Muscle of leg (tissue), 11 donors: ENCODE results near the gene KDM4B. TPM values are rescaled to one million over a fixed set of nuclear protein-coding genes. Genes with fewer than 3 reads are reported as not detected.

ENCODE experiments used
- DNase-seq: peaks from one replicate; pipeline ENCODE4 v3.0.0; 2013
- H3K27ac ChIP-seq: one replicate; pipeline ENCODE4 v1.5.1; 2013; ENCODE audit warnings: mild to moderate bottlenecking, low read length, control low read depth
- H3K27me3 ChIP-seq: one replicate; pipeline ENCODE4 v1.6.1; 2013; ENCODE audit warnings: low read length; ENCODE audit not compliant: control insufficient read depth, insufficient read depth
- H3K36me3 ChIP-seq: one replicate; pipeline ENCODE4 v1.6.1; 2013; ENCODE audit warnings: low read length; ENCODE audit not compliant: control insufficient read depth, insufficient read depth
- H3K4me1 ChIP-seq: one replicate; pipeline ENCODE4 v1.6.1; 2013; ENCODE audit warnings: low read length; ENCODE audit not compliant: control insufficient read depth, insufficient read depth
- H3K4me3 ChIP-seq: one replicate; pipeline ENCODE4 v1.5.1; 2013; ENCODE audit warnings: low read length, control low read depth
- H3K9me3 ChIP-seq: replicated peaks from 2 replicates; pipeline ENCODE4 v1.6.1; 2013; ENCODE audit warnings: low read depth, low read length; ENCODE audit not compliant: control insufficient read depth
- WGBS: methylation state at CpG from one replicate; pipeline ENCODE4 v1.1.5; 2013; ENCODE audit warnings: missing lambda C conversion rate; ENCODE audit not compliant: insufficient coverage; 5-methylcytosine and 5-hydroxymethylcytosine counted together
- polyA plus RNA-seq, 8 donors: library from polyadenylated mRNA; unstranded; fragments of 120-200 nt; gene quantifications; one replicate each; pipeline versions ENCODE4 v1.2.1 to v1.2.3, GENCODE V29; 2013; ENCODE audit warnings: inconsistent platforms in 1 of 8, low replicate concordance in 1 of 8; ENCODE audit not compliant: insufficient read length in 8 of 8, insufficient read depth in 1 of 8
- total RNA-seq: library from RNA; stranded (reverse); fragments of 120-200 nt; gene quantifications from one replicate; pipeline ENCODE4 v1.2.4, GENCODE V29; 2013

KDM4B gene
- total and polyA plus RNA-seq, 9 donors: 8.1 to 22.3 (median 21.1) TPM

DNA sequence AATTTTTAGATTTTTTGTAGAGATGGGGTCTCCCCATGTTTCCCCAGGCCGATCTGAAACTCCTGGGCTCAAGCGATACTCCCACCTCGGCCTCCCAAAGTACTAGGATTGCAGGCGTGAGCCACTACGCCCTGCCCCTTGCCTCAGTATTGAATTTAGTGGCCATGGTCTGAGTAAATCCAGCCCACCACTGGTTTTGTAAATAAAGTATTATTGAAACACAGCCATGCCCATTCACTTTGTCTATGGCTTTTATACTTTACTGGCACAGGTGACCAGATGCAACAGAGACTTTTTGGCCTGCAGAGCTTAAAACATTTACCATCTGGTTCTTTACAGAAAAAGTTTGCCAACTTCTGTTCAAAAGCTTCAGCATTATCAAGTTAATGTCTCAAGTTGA, 227.9 kb downstream of the KDM4B start:
- Histone ChIP-seq H3K4me3 (no peak overlapping the region), H3K36me3 (no peaks in the 10 kb centered on the region), H3K27me3 (no peaks in the 10 kb centered on the region), H3K9me3 (peaks cover 14% of the 10 kb centered on the region), H3K4me1 (no peaks in the 10 kb centered on the region), H3K27ac (no peak overlapping the region)
- DNase-seq: no peak
- no CpG with 5 or more reads among the region's 5 CpGs for WGBS

DNA sequence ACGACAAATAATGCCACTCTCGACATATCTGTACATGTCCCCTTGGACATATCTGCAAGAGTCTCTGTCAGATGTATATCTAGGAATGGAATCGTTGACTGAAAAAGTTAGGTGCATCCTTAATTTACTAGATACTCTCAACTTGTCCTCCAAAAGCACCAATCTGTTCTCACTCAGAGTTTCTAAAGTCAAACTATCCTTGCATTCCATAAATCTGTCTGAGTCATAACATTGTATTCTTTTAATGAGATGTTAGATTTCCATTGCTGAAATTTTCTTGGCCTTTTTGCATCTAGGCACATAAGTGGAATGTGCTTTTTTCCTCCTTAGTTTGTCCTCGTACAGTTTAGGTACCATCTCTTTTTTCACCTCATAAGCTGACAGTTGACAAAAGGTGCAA, 231.9 kb downstream of the KDM4B start:
- H3K4me1 ChIP-seq: no peaks in the 10 kb centered on the region
- H3K4me3 ChIP-seq: no peak overlapping the region
- no peak overlapping the region for H3K27ac ChIP-seq
- peaks cover 21% of the 10 kb centered on the region for H3K9me3 ChIP-seq
- H3K27me3 ChIP-seq: no peaks in the 10 kb centered on the region
- no peak for DNase-seq
- peaks cover 7% of the 10 kb centered on the region for H3K36me3 ChIP-seq
- no CpG with 5 or more reads among the region's 4 CpGs for WGBS

DNA sequence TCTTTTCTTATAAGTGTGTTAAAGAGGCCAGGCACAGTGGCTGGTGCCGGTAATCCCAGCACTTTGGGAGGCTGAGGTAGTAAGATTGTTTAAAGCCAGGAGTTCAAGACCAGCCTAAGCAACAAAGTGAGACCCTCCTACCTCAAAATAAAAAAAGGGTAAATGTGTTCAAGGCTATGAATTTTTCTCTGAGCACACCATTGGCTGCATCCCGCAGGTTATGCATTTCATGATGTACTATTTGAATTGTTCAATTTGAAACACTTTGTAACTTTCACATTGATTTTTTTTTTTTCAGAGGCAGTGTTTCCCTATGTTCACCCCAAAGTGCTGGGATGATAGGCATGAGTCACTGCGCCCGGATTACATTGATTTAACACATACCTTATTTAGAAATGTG, 233.6 kb downstream of the KDM4B start:
- no peaks in the 10 kb centered on the region for H3K27me3 ChIP-seq
- H3K4me3 ChIP-seq: no peak overlapping the region
- DNase-seq: no peak
- WGBS: no CpG with 5 or more reads among the region's 4 CpGs
- peaks cover 21% of the 10 kb centered on the region for H3K9me3 ChIP-seq
- no peak overlapping the region for H3K27ac ChIP-seq
- peaks cover 18% of the 10 kb centered on the region for H3K36me3 ChIP-seq
- H3K4me1 ChIP-seq: no peaks in the 10 kb centered on the region

Other genes with a start within 250 kb of the KDM4B start
- gene DPP9, start 245.3 kb upstream of the KDM4B start, total RNA-seq: 13.3 TPM
- 10 to 100 TPM; 19.8 to 24.2 (median 22.7) TPM for gene DPP9, start 245.3 kb upstream of the KDM4B start, polyA plus RNA-seq
- 17.6 TPM for gene FEM1A, start 177.4 kb upstream of the KDM4B start, total RNA-seq
- gene FEM1A, start 177.4 kb upstream of the KDM4B start, polyA plus RNA-seq: 1 to 10 TPM; 1.8 to 4.5 (median 3.4) TPM
- gene TICAM1, start 137.4 kb upstream of the KDM4B start, total RNA-seq: 1.3 TPM
- gene TICAM1, start 137.4 kb upstream of the KDM4B start, polyA plus RNA-seq: 1 to 10 TPM; 3.7 to 6.5 (median 5.3) TPM
- 26.8 TPM for gene PLIN3, start 101.4 kb upstream of the KDM4B start, total RNA-seq
- gene PLIN3, start 101.4 kb upstream of the KDM4B start, polyA plus RNA-seq: 10 to 100 TPM; 33.1 to 52.9 (median 45.7) TPM
- gene ARRDC5, start 66.2 kb upstream of the KDM4B start, total RNA-seq: 0.04 TPM
- under 1 TPM in 4 of 8 donors, not detected in 4; 0.06 to 0.16 (median 0.11) TPM for gene ARRDC5, start 66.2 kb upstream of the KDM4B start, polyA plus RNA-seq
- gene UHRF1, start 59.6 kb upstream of the KDM4B start, total RNA-seq: 19.2 TPM
- 10 to 100 TPM; 29.2 to 42.5 (median 33.0) TPM for gene UHRF1, start 59.6 kb upstream of the KDM4B start, polyA plus RNA-seq